SIG-M5 treated with dmso at 0.1 percent for 504 hours (cell line): ENCODE data around the gene RNF157.
A peak's percentile ranks its signal among the peaks of the same experiment; 100 is the strongest.

Source experiments
- DNase-seq: peaks from one replicate; lab custom pipeline; 2025; ENCODE audit not compliant: unreplicated experiment; lab: John Stamatoyannopoulos, UW

The RNF157 gene

GRCh38 chr17:76145231-76146052 lies 94.9 kb downstream of the RNF157 start:
- no peak for DNase-seq

GRCh38 chr17:76142585-76143041 lies 97.7 kb downstream of the RNF157 start:
- no peak for DNase-seq

- no peak for DNase-seq
Measured at GRCh38 chr17:76142039-76142584, 98.2 kb downstream of the RNF157 start.

GRCh38 chr17:76141212-76142038 lies 98.9 kb downstream of the RNF157 start, which contains the start of gene FOXJ1:
TSS of gene FOXJ1 (minus strand) at chr17:76141245. CDS start at chr17:76140395, 850 bp downstream.
- DNase-seq, result peak; percentile 81

GRCh38 chr17:76140661-76141211 lies 99.6 kb downstream of the RNF157 start:
- no peak for DNase-seq

- no peak for DNase-seq
Measured at GRCh38 chr17:76139801-76140660, 100.3 kb downstream of the RNF157 start.

GRCh38 chr17:76138896-76139752 lies 101.2 kb downstream of the RNF157 start:
- DNase-seq, result no peak

- no peak for DNase-seq
Measured at GRCh38 chr17:76138234-76138895, 101.9 kb downstream of the RNF157 start.

GRCh38 chr17:76137351-76138233 lies 102.7 kb downstream of the RNF157 start:
- no peak for DNase-seq

GRCh38 chr17:76137001-76137350 lies 103.3 kb downstream of the RNF157 start:
- DNase-seq, result no peak

GRCh38 chr17:76136276-76137000 lies 103.9 kb downstream of the RNF157 start:
- no peak for DNase-seq

GRCh38 chr17:76135810-76136188 lies 104.5 kb downstream of the RNF157 start:
- DNase-seq, result no peak

- DNase-seq, result no peak
Measured at GRCh38 chr17:76134911-76135809, 105.1 kb downstream of the RNF157 start.

GRCh38 chr17:76132574-76133338 lies 107.5 kb downstream of the RNF157 start:
- DNase-seq, result no peak

GRCh38 chr17:76131692-76132573 lies 108.4 kb downstream of the RNF157 start:
- no peak for DNase-seq
